GM23338 (cell line): ENCODE data around the gene ARX. TPM values are rescaled to one million over a fixed set of nuclear protein-coding genes. Genes with fewer than 3 reads are reported as not detected.

Source experiments
- ATAC-seq: fragments of 200-7000 bp; cut with Tn5 transposase; 3 replicates; pipeline ENCODE4 v1.9.1; 2020
- DNase-seq: peaks from one replicate; pipeline ENCODE4 v3.0.0-alpha.2; 2015; ENCODE audit warnings: low spot score
- H2AFZ ChIP-seq: fragments of 200-600 bp; sonication (generic); 2 replicates; pipeline ENCODE4 v1.8.0; 2016; ENCODE audit warnings: antibody characterized with exemption, mild to moderate bottlenecking, moderate library complexity
- H3F3A ChIP-seq: fragments of 200-600 bp; sonication (generic); replicated peaks from 2 replicates; pipeline ENCODE4 v1.8.0; 2017; ENCODE audit warnings: antibody characterized with exemption, mixed run types, low read depth
- H3K27ac ChIP-seq: fragments of 200-600 bp; sonication (generic); 2 replicates; pipeline ENCODE4 v1.6.1; 2016; ENCODE audit warnings: low read depth
- H3K27me3 ChIP-seq: fragments of 200-600 bp; sonication (generic); 2 replicates; pipeline ENCODE4 v1.8.0; 2016; ENCODE audit warnings: mild to moderate bottlenecking, mixed run types, moderate library complexity; ENCODE audit not compliant: insufficient read depth
- H3K36me3 ChIP-seq: fragments of 200-600 bp; sonication (generic); 2 replicates; pipeline ENCODE4 v1.8.0; 2016; ENCODE audit warnings: mild to moderate bottlenecking; ENCODE audit not compliant: insufficient read depth
- H3K4me1 ChIP-seq: fragments of 200-600 bp; sonication (generic); 2 replicates; pipeline ENCODE4 v1.8.0; 2016; ENCODE audit warnings: mild to moderate bottlenecking, moderate library complexity; ENCODE audit not compliant: insufficient read depth
- H3K4me2 ChIP-seq: fragments of 200-600 bp; sonication (generic); 2 replicates; pipeline ENCODE4 v1.7.1; 2017; ENCODE audit warnings: mixed run types
- H3K4me3 ChIP-seq: fragments of 200-600 bp; sonication (generic); 2 replicates; pipeline ENCODE4 v1.6.1; 2016; ENCODE audit warnings: mixed run types
- H3K79me2 ChIP-seq: fragments of 200-600 bp; sonication (generic); replicated peaks from 2 replicates; pipeline ENCODE4 v1.8.0; 2017; ENCODE audit warnings: mild to moderate bottlenecking; ENCODE audit not compliant: insufficient read depth
- H3K9me2 ChIP-seq: fragments of 200-600 bp; sonication (generic); 2 replicates; pipeline ENCODE4 v1.8.0; 2017; ENCODE audit not compliant: insufficient read depth
- H4K20me1 ChIP-seq: fragments of 200-600 bp; sonication (generic); replicated peaks from 2 replicates; pipeline ENCODE4 v1.8.0; 2017; ENCODE audit warnings: mild to moderate bottlenecking; ENCODE audit not compliant: insufficient read depth
- H3K27ac Mint-ChIP-seq: 2 replicates; pipeline ENCODE4 v1.8.0; 2020; ENCODE audit warnings: inconsistent platforms, mild to moderate bottlenecking, moderate library complexity, mixed read lengths
- H3K27me3 Mint-ChIP-seq: 3 replicates; pipeline ENCODE4 v1.8.0; 2022; ENCODE audit warnings: low read depth, mild to moderate bottlenecking, moderate library complexity, mixed read lengths, inconsistent platforms; ENCODE audit not compliant: insufficient read depth, poor library complexity
- H3K36me3 Mint-ChIP-seq: 3 replicates; pipeline ENCODE4 v1.8.0; 2021; ENCODE audit warnings: low read depth, mild to moderate bottlenecking, inconsistent platforms, moderate library complexity, mixed read lengths
- H3K4me1 Mint-ChIP-seq: 3 replicates; pipeline ENCODE4 v1.8.0; 2020; ENCODE audit warnings: mild to moderate bottlenecking, inconsistent platforms, mixed read lengths
- H3K4me3 Mint-ChIP-seq: 3 replicates; pipeline ENCODE4 v1.8.0; 2021; ENCODE audit warnings: moderate library complexity, mild to moderate bottlenecking, inconsistent platforms, mixed read lengths
- H3K9me3 Mint-ChIP-seq: 3 replicates; pipeline ENCODE4 v1.8.0; 2020; ENCODE audit warnings: moderate library complexity, mild to moderate bottlenecking, inconsistent platforms, mixed read lengths
- CTCF ChIP-seq, 2 experiments: fragments of 200-600 bp in 1 of 2; sonication (generic) in 1 of 2; conservative IDR thresholded peaks; 2 replicates each; pipeline versions ENCODE4 v1.5.1 to v1.6.1; 2016 to 2017; ENCODE audit warnings: antibody characterized with exemption in 2 of 2, low read depth in 2 of 2, mild to moderate bottlenecking in 2 of 2, moderate library complexity in 1 of 2
- ETS1 ChIP-seq: IDR thresholded peaks from 2 replicates; pipeline ENCODE4 v1.6.1; 2016; ENCODE audit warnings: antibody characterized with exemption
- EZH2 ChIP-seq: fragments of 200-600 bp; sonication (generic); IDR thresholded peaks from one replicate; pipeline ENCODE4 v1.8.0; 2017; ENCODE audit warnings: antibody characterized with exemption, mild to moderate bottlenecking, low read depth; ENCODE audit not compliant: unreplicated experiment
- EZH2phosphoT487 ChIP-seq: fragments of 200-600 bp; sonication (generic); IDR thresholded peaks from one replicate; pipeline ENCODE4 v1.8.1; 2018; ENCODE audit warnings: antibody characterized with exemption; ENCODE audit not compliant: unreplicated experiment
- JUNB ChIP-seq: IDR thresholded peaks from one replicate; pipeline ENCODE4 v1.6.1; 2016; ENCODE audit warnings: antibody characterized with exemption; ENCODE audit not compliant: unreplicated experiment
- NANOG ChIP-seq: IDR thresholded peaks from 2 replicates; pipeline ENCODE4 v1.6.1; 2016; ENCODE audit warnings: antibody characterized with exemption, borderline replicate concordance
- POLR2AphosphoS5 ChIP-seq: IDR thresholded peaks from 2 replicates; pipeline ENCODE4 v1.6.1; 2016; ENCODE audit warnings: antibody characterized with exemption, low read depth
- ZNF462 ChIP-seq: fragments of 250-450 bp; sonication (Bioruptor Pico); IDR thresholded peaks from 2 replicates; pipeline ENCODE4 v1.5.0; 2020; ENCODE audit warnings: mild to moderate bottlenecking, moderate library complexity
- polyA plus RNA-seq: library from polyadenylated mRNA; unstranded; fragments of >200 nt; fragmentation: Nextera tagmentation; extraction: Ambion mirVana; gene quantifications from 2 replicates; pipeline ENCODE4 v1.2.1, GENCODE V29; 2016
- total RNA-seq: library from RNA; depleted of rRNA; stranded (reverse); fragments of >200 nt; shearing (Covaris generic); gene quantifications from 2 replicates; pipeline ENCODE4 v1.2.3, GENCODE V29; 2014

The ARX gene
- total and polyA plus RNA-seq, 2 experiments from 2014 or later, result 0.13 TPM; not detected in 1

- TF ChIP-seq POLR2AphosphoS5, result no peak
- peak; percentile 79 for TF ChIP-seq EZH2
- peak in 1 of 2 experiments; percentile 46; a peak in 3 of 4 replicates for TF ChIP-seq CTCF (conservative IDR thresholded peaks at IDR 0.05; ENCODE audit: low read depth in 2 of 2)
- Histone ChIP-seq H3K4me2 (peak overlapping the region; percentile 76), H3K4me3 (peak overlapping the region; percentile 53), H3K36me3 (no peaks in the 10 kb centered on the region), H2AFZ (peak overlapping the region; percentile 74), H4K20me1 (no peaks in the 10 kb centered on the region), H3K27ac (no peak overlapping the region), H3F3A (no peaks in the 10 kb centered on the region), H3K27me3 (peaks cover 64% of the 10 kb centered on the region), H3K79me2 (no peaks in the 10 kb centered on the region), H3K9me2 (no peaks in the 10 kb centered on the region), H3K4me1 (peaks cover 44% of the 10 kb centered on the region)
- peak; percentile 29 for ATAC-seq
- Mint-ChIP-seq H3K4me3 (peak overlapping the region; percentile 66), H3K9me3 (no peaks in the 10 kb centered on the region), H3K27ac (no peak overlapping the region), H3K27me3 (peaks cover 66% of the 10 kb centered on the region), H3K36me3 (peaks cover 3% of the 10 kb centered on the region; the same call in 1 of the 3 replicates), H3K4me1 (peaks cover 45% of the 10 kb centered on the region)
- peak; percentile 24 for DNase-seq
These were observed 6.9 kb upstream of the ARX start for GRCh38 chrX:25022499-25023325.

GRCh38 chrX:25020905-25021449 lies 5.2 kb upstream of the ARX start:
- peak overlapping the region; percentile 84 for H3K4me2 ChIP-seq
- no peak for TF ChIP-seq NANOG
- TF ChIP-seq ZNF462 (CRISPR knock-in tag), result no peak
- no peak for TF ChIP-seq JUNB
- no peak for TF ChIP-seq EZH2phosphoT487
- no peak for TF ChIP-seq ETS1
- peak; percentile 66 to 72 for TF ChIP-seq CTCF (conservative IDR thresholded peaks at IDR 0.05; ENCODE audit: low read depth in 2 of 2)

More at GRCh38 chrX:25020905-25021449, 5.2 kb upstream of the ARX start:
- H3K9me2 ChIP-seq, result no peaks in the 10 kb centered on the region
- ATAC-seq (peak; percentile 66), DNase-seq (peak; percentile 68)
- H3K36me3 ChIP-seq, result no peaks in the 10 kb centered on the region
- Mint-ChIP-seq H3K36me3 (peaks cover 3% of the 10 kb centered on the region; the same call in 1 of the 3 replicates), H3K27ac (no peak overlapping the region), H3K4me1 (peaks cover 49% of the 10 kb centered on the region), H3K27me3 (peaks cover 82% of the 10 kb centered on the region), H3K9me3 (no peaks in the 10 kb centered on the region), H3K4me3 (peak overlapping the region; percentile 66)
- H4K20me1 ChIP-seq, result no peaks in the 10 kb centered on the region
- peaks cover 39% of the 10 kb centered on the region for H3K4me1 ChIP-seq
- H3K79me2 ChIP-seq, result no peaks in the 10 kb centered on the region
- peak overlapping the region; percentile 57 for H3K4me3 ChIP-seq
- peaks cover 82% of the 10 kb centered on the region for H3K27me3 ChIP-seq
- H3K27ac ChIP-seq, result no peak overlapping the region
- H2AFZ ChIP-seq, result no peak overlapping the region
- H3F3A ChIP-seq, result no peaks in the 10 kb centered on the region
